ENCODE data around the gene TRPM3.

The TRPM3 gene

GRCh38 chr9:70491426-70492318 lies 629.7 kb downstream of the TRPM3 start:
- no peak for TF ChIP-seq CTCF (IDR thresholded peaks at IDR 0.05; ENCODE audit: low read length)
- no peak for TF ChIP-seq EZH2 (optimal IDR thresholded peaks at IDR 0.05; ENCODE audit: low read depth, low read length)
- TF ChIP-seq EZH2phosphoT487 (IDR thresholded peaks at IDR 0.05; ENCODE audit: low read length): no peak
- Histone ChIP-seq H3K4me2 (ENCODE audit: low read depth, low read length) (no peak overlapping the region), H3K4me1 (ENCODE audit: low read length) (no peaks in the 10 kb centered on the region)

GRCh38 chr9:70490478-70490877 lies 630.9 kb downstream of the TRPM3 start:
- H3K9me3 ChIP-seq (replicated peaks; ENCODE audit: insufficient read depth, low read length): no peaks in the 10 kb centered on the region
- no peaks in the 10 kb centered on the region for H3F3A ChIP-seq (ENCODE audit: insufficient read depth, low read length)
- H3K36me3 ChIP-seq (replicated peaks; ENCODE audit: insufficient read depth, low read length): no peaks in the 10 kb centered on the region
- no peak overlapping the region for H2AFZ ChIP-seq (ENCODE audit: low read length)
- no peak for TF ChIP-seq CTCF (IDR thresholded peaks at IDR 0.05; ENCODE audit: low read length)
- no peak for TF ChIP-seq EZH2phosphoT487 (IDR thresholded peaks at IDR 0.05; ENCODE audit: low read length)
- no peak for TF ChIP-seq EZH2 (optimal IDR thresholded peaks at IDR 0.05; ENCODE audit: low read depth, low read length)
- H3K4me2 ChIP-seq (ENCODE audit: low read depth, low read length): no peak overlapping the region
- H3K27ac ChIP-seq (ENCODE audit: low read length): no peak overlapping the region
- no peak for DNase-seq
- H3K4me1 ChIP-seq (ENCODE audit: low read length): no peaks in the 10 kb centered on the region
- H4K20me1 ChIP-seq (ENCODE audit: insufficient read depth, low read length): no peaks in the 10 kb centered on the region
- H3K9ac ChIP-seq (ENCODE audit: low read length): no peak overlapping the region
- no peak overlapping the region for H3K4me3 ChIP-seq (ENCODE audit: low read length)
- no peaks in the 10 kb centered on the region for H3K27me3 ChIP-seq (replicated peaks; ENCODE audit: insufficient read depth, low read length)
- H3K79me2 ChIP-seq (ENCODE audit: low read length): no peaks in the 10 kb centered on the region
- no peaks in the 10 kb centered on the region for H3K9me2 ChIP-seq (replicated peaks; ENCODE audit: insufficient read depth, low read length)

More at GRCh38 chr9:70491426-70492318, 629.7 kb downstream of the TRPM3 start:
- Histone ChIP-seq H3K79me2 (ENCODE audit: low read length) (no peaks in the 10 kb centered on the region), H3K9me2 (replicated peaks; ENCODE audit: insufficient read depth, low read length) (no peaks in the 10 kb centered on the region), H3K4me3 (ENCODE audit: low read length) (no peak overlapping the region), H3K27me3 (replicated peaks; ENCODE audit: insufficient read depth, low read length) (no peaks in the 10 kb centered on the region), H3F3A (ENCODE audit: insufficient read depth, low read length) (no peaks in the 10 kb centered on the region), H3K36me3 (replicated peaks; ENCODE audit: insufficient read depth, low read length) (no peaks in the 10 kb centered on the region), H3K9me3 (replicated peaks; ENCODE audit: insufficient read depth, low read length) (no peaks in the 10 kb centered on the region), H3K27ac (ENCODE audit: low read length) (no peak overlapping the region), H3K9ac (ENCODE audit: low read length) (no peak overlapping the region), H2AFZ (ENCODE audit: low read length) (no peak overlapping the region), H4K20me1 (ENCODE audit: insufficient read depth, low read length) (no peaks in the 10 kb centered on the region)
- DNase-seq: no peak

GRCh38 chr9:70488793-70489105 lies 632.7 kb downstream of the TRPM3 start:
- no peaks in the 10 kb centered on the region for H3K9me2 ChIP-seq (replicated peaks; ENCODE audit: insufficient read depth, low read length)
- H3K36me3 ChIP-seq (replicated peaks; ENCODE audit: insufficient read depth, low read length): no peaks in the 10 kb centered on the region
- no peaks in the 10 kb centered on the region for H4K20me1 ChIP-seq (ENCODE audit: insufficient read depth, low read length)
- H3K9ac ChIP-seq (ENCODE audit: low read length): no peak overlapping the region
- no peak overlapping the region for H2AFZ ChIP-seq (ENCODE audit: low read length)
- H3K9me3 ChIP-seq (replicated peaks; ENCODE audit: insufficient read depth, low read length): no peaks in the 10 kb centered on the region
- no peaks in the 10 kb centered on the region for H3K4me1 ChIP-seq (ENCODE audit: low read length)
- no peaks in the 10 kb centered on the region for H3K79me2 ChIP-seq (ENCODE audit: low read length)
- no peak overlapping the region for H3K4me2 ChIP-seq (ENCODE audit: low read depth, low read length)
- no peak overlapping the region for H3K27ac ChIP-seq (ENCODE audit: low read length)
- no peak overlapping the region for H3K4me3 ChIP-seq (ENCODE audit: low read length)
- TF ChIP-seq EZH2 (optimal IDR thresholded peaks at IDR 0.05; ENCODE audit: low read depth, low read length): no peak
- TF ChIP-seq EZH2phosphoT487 (IDR thresholded peaks at IDR 0.05; ENCODE audit: low read length): no peak
- TF ChIP-seq CTCF (IDR thresholded peaks at IDR 0.05; ENCODE audit: low read length): no peak
- H3F3A ChIP-seq (ENCODE audit: insufficient read depth, low read length): no peaks in the 10 kb centered on the region
- no peak for DNase-seq
- no peaks in the 10 kb centered on the region for H3K27me3 ChIP-seq (replicated peaks; ENCODE audit: insufficient read depth, low read length)
